Thymus (tissue), 11 donors: Measurements from ENCODE around the gene ZNF362. TPM values are rescaled to one million over a fixed set of nuclear protein-coding genes. Genes with fewer than 3 reads are reported as not detected.
A peak's percentile ranks its signal among the peaks of the same experiment; 100 is the strongest.
"Not testable (repeated sequence)": the region's sequence is repeated elsewhere in the genome, so short reads cannot be mapped to it uniquely, and the experiment has no call there.

ENCODE experiments used
- DNase-seq, 9 donors: peaks; one replicate each; pipeline ENCODE4 v3.0.0-alpha.2; 2013; ENCODE audit warnings: low spot score in 9 of 9, low read depth in 6 of 9, missing footprints in 1 of 9
- H3K27ac ChIP-seq, 2 donors: one replicate each; pipeline ENCODE4 v1.5.1; 2013; ENCODE audit warnings: control low read depth in 1 of 2, low read depth in 1 of 2, low read length in 1 of 2, mild to moderate bottlenecking in 1 of 2, moderate library complexity in 1 of 2
- H3K27me3 ChIP-seq, 2 donors: one replicate each; pipeline ENCODE4 v1.5.1; 2013; ENCODE audit warnings: low read length in 1 of 2; ENCODE audit not compliant: control insufficient read depth in 2 of 2, insufficient read depth in 1 of 2
- H3K36me3 ChIP-seq, 2 donors: one replicate each; pipeline ENCODE4 v1.5.1; 2013; ENCODE audit warnings: low read length in 1 of 2, mild to moderate bottlenecking in 1 of 2, moderate library complexity in 1 of 2; ENCODE audit not compliant: control insufficient read depth in 2 of 2, insufficient read depth in 2 of 2
- H3K4me1 ChIP-seq, 2 donors: one replicate each; pipeline ENCODE4 v1.5.1; 2013; ENCODE audit warnings: low read length in 2 of 2; ENCODE audit not compliant: control insufficient read depth in 2 of 2, insufficient read depth in 2 of 2
- H3K4me3 ChIP-seq, 2 donors: one replicate each; pipeline ENCODE4 v1.5.1; 2013; ENCODE audit warnings: low read length in 2 of 2, control low read depth in 1 of 2, mild to moderate bottlenecking in 1 of 2
- H3K9me3 ChIP-seq, 2 donors: one replicate each; pipeline ENCODE4 v1.5.1; 2013; ENCODE audit warnings: low read length in 1 of 2, mild to moderate bottlenecking in 1 of 2; ENCODE audit not compliant: control insufficient read depth in 2 of 2, insufficient read depth in 1 of 2
- WGBS: extraction: QIAGEN DNeasy Blood & Tissue Kit; methylation state at CpG from one replicate; pipeline ENCODE4 v1.1.7; 2013; 5-methylcytosine and 5-hydroxymethylcytosine counted together
- polyA plus RNA-seq: library from polyadenylated mRNA; stranded (reverse); fragments of 200-250 nt; gene quantifications from one replicate; pipeline ENCODE4 v1.2.3, GENCODE V29; 2013
- total RNA-seq: library from RNA; stranded (reverse); fragments of 120-200 nt; gene quantifications from one replicate; pipeline ENCODE4 v1.2.4, GENCODE V29; 2013
- donor health status: healthy.

Gene ZNF362
- total and polyA plus RNA-seq, 2 donors, result 11.0 to 18.3 TPM

GRCh38 chr1:33228935-33229487 lies 27.3 kb upstream of the ZNF362 start:
- 50% methylated on average over 5 of the region's 5 CpGs for WGBS
- H3K36me3 ChIP-seq, result no peaks in the 10 kb centered on the region
- H3K27me3 ChIP-seq, result no peaks in the 10 kb centered on the region
- no peak for DNase-seq
- peaks cover 0 to 4% of the 10 kb centered on the region in 2 donors for H3K4me1 ChIP-seq
- H3K4me3 ChIP-seq, result no peak overlapping the region
- H3K9me3 ChIP-seq, result no peaks in the 10 kb centered on the region
- H3K27ac ChIP-seq, result no peak overlapping the region

- H3K4me1 ChIP-seq, result peaks cover 3 to 17% of the 10 kb centered on the region in 2 donors
- no peaks in the 10 kb centered on the region for H3K36me3 ChIP-seq
- no peaks in the 10 kb centered on the region for H3K27me3 ChIP-seq
- no peak overlapping the region for H3K27ac ChIP-seq
- H3K9me3 ChIP-seq, result no peaks in the 10 kb centered on the region
- over 99% methylated on average over 7 of the region's 7 CpGs for WGBS
- no peak overlapping the region for H3K4me3 ChIP-seq
- no peak for DNase-seq
Observed at GRCh38 chr1:33231166-33231565, 25.1 kb upstream of the ZNF362 start.

GRCh38 chr1:33232716-33233115 lies 23.6 kb upstream of the ZNF362 start:
- DNase-seq, result no peak
- Histone ChIP-seq H3K36me3 (no peaks in the 10 kb centered on the region), H3K4me3 (no peak overlapping the region), H3K4me1 (peaks cover 3 to 17% of the 10 kb centered on the region in 2 donors), H3K9me3 (no peaks in the 10 kb centered on the region), H3K27ac (no peak overlapping the region), H3K27me3 (no peaks in the 10 kb centered on the region)
- WGBS, result 97% methylated on average over 3 of the region's 3 CpGs

- no peaks in the 10 kb centered on the region for H3K27me3 ChIP-seq
- 81% methylated on average over 4 of the region's 4 CpGs for WGBS
- H3K4me1 ChIP-seq, result peaks cover 3 to 17% of the 10 kb centered on the region in 2 donors
- H3K9me3 ChIP-seq, result no peaks in the 10 kb centered on the region
- DNase-seq, result peak in 1 of 9 donors; percentile 30
- H3K4me3 ChIP-seq, result no peak overlapping the region
- peak overlapping the region in 1 of 2 donors; percentile 2 for H3K27ac ChIP-seq
- no peaks in the 10 kb centered on the region for H3K36me3 ChIP-seq
Observed at GRCh38 chr1:33234131-33234530, 22.2 kb upstream of the ZNF362 start.

- WGBS, result 48% methylated on average over 7 of the region's 7 CpGs
- peaks cover 3 to 17% of the 10 kb centered on the region in 2 donors for H3K4me1 ChIP-seq
- no peaks in the 10 kb centered on the region for H3K9me3 ChIP-seq
- DNase-seq, result peak in 1 of 9 donors; percentile 28
- no peak overlapping the region for H3K27ac ChIP-seq
- no peaks in the 10 kb centered on the region for H3K27me3 ChIP-seq
- no peaks in the 10 kb centered on the region for H3K36me3 ChIP-seq
- no peak overlapping the region for H3K4me3 ChIP-seq
Observed at GRCh38 chr1:33234588-33234990, 21.7 kb upstream of the ZNF362 start.

- Histone ChIP-seq H3K27me3 (no peaks in the 10 kb centered on the region), H3K9me3 (no peaks in the 10 kb centered on the region), H3K36me3 (no peaks in the 10 kb centered on the region), H3K4me1 (peaks cover 3 to 17% of the 10 kb centered on the region in 2 donors), H3K4me3 (no peak overlapping the region), H3K27ac (no peak overlapping the region)
- DNase-seq, result no peak
- 97% methylated on average over 2 of the region's 2 CpGs for WGBS
Observed at GRCh38 chr1:33235521-33235920, 20.8 kb upstream of the ZNF362 start.

GRCh38 chr1:33236498-33236897 lies 19.8 kb upstream of the ZNF362 start:
- Histone ChIP-seq H3K4me3 (no peak overlapping the region), H3K27me3 (no peaks in the 10 kb centered on the region), H3K36me3 (no peaks in the 10 kb centered on the region), H3K4me1 (peaks cover 3 to 17% of the 10 kb centered on the region in 2 donors), H3K27ac (no peak overlapping the region), H3K9me3 (no peaks in the 10 kb centered on the region)
- no peak for DNase-seq
- WGBS, result 96% methylated on average over 2 of the region's 2 CpGs

GRCh38 chr1:33237579-33237978 lies 18.7 kb upstream of the ZNF362 start:
- H3K4me3 ChIP-seq, result no peak overlapping the region
- WGBS, result 71% methylated on average over 6 of the region's 6 CpGs
- H3K27me3 ChIP-seq, result no peaks in the 10 kb centered on the region
- no peaks in the 10 kb centered on the region for H3K36me3 ChIP-seq
- H3K27ac ChIP-seq, result no peak overlapping the region
- DNase-seq, result peak in 1 of 9 donors; percentile 55
- peaks cover 3 to 17% of the 10 kb centered on the region in 2 donors for H3K4me1 ChIP-seq
- H3K9me3 ChIP-seq, result no peaks in the 10 kb centered on the region

- H3K4me3 ChIP-seq, H3K9me3 ChIP-seq, DNase-seq, H3K27me3 ChIP-seq, H3K27ac ChIP-seq, H3K36me3 ChIP-seq: not testable (repeated sequence)
- WGBS, result 99% methylated on average over 6 of the region's 6 CpGs
- H3K4me1 ChIP-seq, result peaks cover 3 to 17% of the 10 kb centered on the region in 2 donors
Observed at GRCh38 chr1:33238194-33238724, 18.0 kb upstream of the ZNF362 start.
